ENCODE results near the gene TTBK1. TPM values are rescaled to one million over a fixed set of nuclear protein-coding genes. Genes with fewer than 3 reads are reported as not detected.

TTBK1 gene
- total RNA-seq, 1 experiment from 2014 or later, result 0.68 TPM

DNA sequence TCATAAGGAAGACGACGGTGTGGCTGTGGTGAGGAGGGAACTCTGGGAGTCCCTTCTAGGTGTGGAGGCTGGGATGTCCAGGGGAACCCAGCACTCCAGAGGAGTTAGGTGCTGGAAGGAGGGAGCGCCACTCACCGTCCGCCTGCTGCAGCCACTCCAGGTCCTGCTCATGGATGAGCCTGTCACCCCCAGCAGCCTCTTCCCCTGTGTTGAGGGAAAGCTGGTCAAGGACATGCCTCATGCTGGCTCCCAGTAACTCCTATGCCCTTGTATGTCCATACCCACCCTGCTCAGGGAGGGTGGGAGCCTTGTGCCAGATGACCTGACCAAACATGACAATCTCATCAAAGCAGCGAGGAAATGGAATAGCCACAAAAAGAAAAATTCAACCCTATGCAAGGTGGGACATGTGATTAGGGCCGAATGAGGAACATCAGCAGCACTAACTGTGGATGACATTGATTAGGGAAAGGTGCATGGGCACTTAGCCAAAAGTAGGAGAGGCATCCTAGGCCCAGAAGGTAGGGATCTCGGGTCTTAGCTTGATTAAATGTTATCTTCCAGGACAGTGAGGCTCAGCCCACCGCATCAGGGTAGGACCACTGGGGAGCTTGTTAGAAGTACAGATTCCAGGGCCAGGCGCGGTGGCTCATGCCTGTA is 17.0 kb upstream of the TTBK1 start:
- DNase-seq (ENCODE audit: low spot score) (no peak), ATAC-seq (no peak)
- CTCF ChIA-PET, result interaction anchor here (1.6 kb wide), 1 partner anchor 12 kb away, joined by 4 read pairs; no protein-coding TSS in a partner anchor
- no peak overlapping the region for H3K27ac Mint-ChIP-seq
- no peaks in the 10 kb centered on the region for H3K9me3 Mint-ChIP-seq
- H3K4me3 Mint-ChIP-seq, result no peak overlapping the region
- TF ChIP-seq, protein P1, sequence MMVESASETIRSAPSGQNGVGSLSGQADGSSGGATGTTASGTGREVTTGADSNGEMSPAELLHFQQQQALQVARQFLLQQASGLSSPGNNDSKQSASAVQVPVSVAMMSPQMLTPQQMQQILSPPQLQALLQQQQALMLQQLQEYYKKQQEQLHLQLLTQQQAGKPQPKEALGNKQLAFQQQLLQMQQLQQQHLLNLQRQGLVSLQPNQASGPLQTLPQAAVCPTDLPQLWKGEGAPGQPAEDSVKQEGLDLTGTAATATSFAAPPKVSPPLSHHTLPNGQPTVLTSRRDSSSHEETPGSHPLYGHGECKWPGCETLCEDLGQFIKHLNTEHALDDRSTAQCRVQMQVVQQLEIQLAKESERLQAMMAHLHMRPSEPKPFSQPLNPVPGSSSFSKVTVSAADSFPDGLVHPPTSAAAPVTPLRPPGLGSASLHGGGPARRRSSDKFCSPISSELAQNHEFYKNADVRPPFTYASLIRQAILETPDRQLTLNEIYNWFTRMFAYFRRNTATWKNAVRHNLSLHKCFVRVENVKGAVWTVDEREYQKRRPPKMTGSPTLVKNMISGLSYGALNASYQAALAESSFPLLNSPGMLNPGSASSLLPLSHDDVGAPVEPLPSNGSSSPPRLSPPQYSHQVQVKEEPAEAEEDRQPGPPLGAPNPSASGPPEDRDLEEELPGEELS (CRISPR knock-in tag; IDR thresholded peaks at IDR 0.05), result no peak
- TF ChIP-seq ZNF138 (CRISPR knock-in tag; conservative IDR thresholded peaks at IDR 0.05) (no peak), NR2C2 (CRISPR knock-in tag; IDR thresholded peaks at IDR 0.05) (no peak), ZNF396 (CRISPR knock-in tag; IDR thresholded peaks at IDR 0.05; ENCODE audit: borderline replicate concordance) (no peak), JUN (CRISPR knock-in tag; IDR thresholded peaks at IDR 0.05) (no peak), FOXP1 (CRISPR knock-in tag; IDR thresholded peaks at IDR 0.05; ENCODE audit: borderline replicate concordance) (no peak), NR1H2 (CRISPR knock-in tag; IDR thresholded peaks at IDR 0.05) (no peak), ZNF263 (CRISPR knock-in tag; IDR thresholded peaks at IDR 0.05; ENCODE audit: low read depth) (no peak)
- TF ChIP-seq, protein P2, sequence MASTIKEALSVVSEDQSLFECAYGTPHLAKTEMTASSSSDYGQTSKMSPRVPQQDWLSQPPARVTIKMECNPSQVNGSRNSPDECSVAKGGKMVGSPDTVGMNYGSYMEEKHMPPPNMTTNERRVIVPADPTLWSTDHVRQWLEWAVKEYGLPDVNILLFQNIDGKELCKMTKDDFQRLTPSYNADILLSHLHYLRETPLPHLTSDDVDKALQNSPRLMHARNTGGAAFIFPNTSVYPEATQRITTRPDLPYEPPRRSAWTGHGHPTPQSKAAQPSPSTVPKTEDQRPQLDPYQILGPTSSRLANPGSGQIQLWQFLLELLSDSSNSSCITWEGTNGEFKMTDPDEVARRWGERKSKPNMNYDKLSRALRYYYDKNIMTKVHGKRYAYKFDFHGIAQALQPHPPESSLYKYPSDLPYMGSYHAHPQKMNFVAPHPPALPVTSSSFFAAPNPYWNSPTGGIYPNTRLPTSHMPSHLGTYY (CRISPR knock-in tag; IDR thresholded peaks at IDR 0.05), result no peak
- peaks cover 27% of the 10 kb centered on the region for H3K27me3 Mint-ChIP-seq (ENCODE audit: low read depth)
- H3K4me1 Mint-ChIP-seq, result peaks cover 10% of the 10 kb centered on the region
- H3K36me3 Mint-ChIP-seq, result peaks cover 4% of the 10 kb centered on the region; the same call in 1 of the 2 replicates
- POLR2A ChIA-PET, result no interaction called here

DNA sequence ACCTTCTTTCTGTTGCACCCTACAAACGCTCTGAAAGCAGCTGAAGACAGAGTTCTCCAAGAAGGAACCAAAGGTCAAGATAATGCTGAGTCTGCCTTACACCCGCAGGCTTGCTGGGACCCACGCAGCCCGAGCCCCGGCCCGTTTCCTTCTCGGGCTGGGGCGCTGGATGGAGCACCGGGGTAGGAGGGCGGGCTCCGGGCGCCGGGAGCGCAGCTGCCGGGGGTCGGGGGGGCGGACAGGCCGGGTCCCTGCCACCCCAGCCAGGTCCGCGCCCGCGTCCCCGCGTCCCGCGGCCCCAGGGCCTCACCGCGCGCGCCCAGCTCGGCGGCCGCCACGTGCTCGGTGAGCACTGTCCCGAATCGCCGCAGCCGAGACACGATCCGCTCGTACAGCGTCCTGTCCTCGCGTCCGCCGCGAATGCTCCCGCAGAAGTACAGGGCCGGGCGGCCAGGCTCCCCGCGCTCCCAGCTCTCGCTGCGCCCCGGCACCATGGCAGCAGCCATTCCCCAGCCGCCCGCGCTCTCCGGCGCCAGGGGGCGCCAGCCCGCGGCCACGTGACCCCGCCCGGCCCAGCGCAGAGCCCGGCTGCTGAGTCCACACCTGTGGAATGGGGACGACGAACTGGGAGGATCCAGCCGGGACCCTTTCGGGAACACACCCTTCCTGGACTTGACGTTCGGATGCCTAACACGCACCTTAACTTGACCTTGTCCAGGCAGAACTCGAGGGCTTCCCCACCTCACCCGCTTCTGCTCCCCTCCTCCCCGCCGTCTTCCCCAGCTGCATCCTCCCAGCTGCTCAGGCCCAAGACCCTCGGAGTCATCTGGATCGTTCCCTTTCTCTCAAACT is 14.1 kb upstream of the TTBK1 start, which contains the start of gene DNPH1:
Gene DNPH1 (minus strand): TSS at position 531 of the 852 bp plus-strand sequence. CDS start 25 bp downstream, at position 506.
- ChIA-PET POLR2A (interaction anchor here (0.5 to 2.0 kb wide), 4 partner anchors 17 to 55 kb away, joined by 3 to 9 read pairs (median 6); partner anchors contain the start of gene CUL9), CTCF (interaction anchor here (0.6 to 2.4 kb wide), 64 partner anchors 9 to 297 kb away, joined by 3 to 47 read pairs (median 5); partner anchors contain the start of genes ABCC10, CRIP3, CUL7 and CUL9)
- peaks cover 8% of the 10 kb centered on the region for H3K4me1 Mint-ChIP-seq
- H3K27ac Mint-ChIP-seq, result no peak within 1 kb of the TSS
- H3K4me3 Mint-ChIP-seq, result peak within 1 kb of the TSS; percentile 75
- DNase-seq (ENCODE audit: low spot score), result peak; percentile 87
- peaks cover 4% of the 10 kb centered on the region; the same call in 1 of the 2 replicates for H3K36me3 Mint-ChIP-seq
- no peaks in the 10 kb centered on the region for H3K9me3 Mint-ChIP-seq
- ATAC-seq, result peak; percentile 94
- H3K27me3 Mint-ChIP-seq (ENCODE audit: low read depth), result peaks cover 42% of the 10 kb centered on the region
- TF ChIP-seq, protein P3, sequence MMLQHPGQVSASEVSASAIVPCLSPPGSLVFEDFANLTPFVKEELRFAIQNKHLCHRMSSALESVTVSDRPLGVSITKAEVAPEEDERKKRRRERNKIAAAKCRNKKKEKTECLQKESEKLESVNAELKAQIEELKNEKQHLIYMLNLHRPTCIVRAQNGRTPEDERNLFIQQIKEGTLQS (CRISPR knock-in tag; conservative IDR thresholded peaks at IDR 0.05), result no peak
- no peak for TF ChIP-seq NR2C2 (CRISPR knock-in tag; IDR thresholded peaks at IDR 0.05)
- TF ChIP-seq TP53 (CRISPR knock-in tag; IDR thresholded peaks at IDR 0.05), result no peak
- TF ChIP-seq, protein P4, sequence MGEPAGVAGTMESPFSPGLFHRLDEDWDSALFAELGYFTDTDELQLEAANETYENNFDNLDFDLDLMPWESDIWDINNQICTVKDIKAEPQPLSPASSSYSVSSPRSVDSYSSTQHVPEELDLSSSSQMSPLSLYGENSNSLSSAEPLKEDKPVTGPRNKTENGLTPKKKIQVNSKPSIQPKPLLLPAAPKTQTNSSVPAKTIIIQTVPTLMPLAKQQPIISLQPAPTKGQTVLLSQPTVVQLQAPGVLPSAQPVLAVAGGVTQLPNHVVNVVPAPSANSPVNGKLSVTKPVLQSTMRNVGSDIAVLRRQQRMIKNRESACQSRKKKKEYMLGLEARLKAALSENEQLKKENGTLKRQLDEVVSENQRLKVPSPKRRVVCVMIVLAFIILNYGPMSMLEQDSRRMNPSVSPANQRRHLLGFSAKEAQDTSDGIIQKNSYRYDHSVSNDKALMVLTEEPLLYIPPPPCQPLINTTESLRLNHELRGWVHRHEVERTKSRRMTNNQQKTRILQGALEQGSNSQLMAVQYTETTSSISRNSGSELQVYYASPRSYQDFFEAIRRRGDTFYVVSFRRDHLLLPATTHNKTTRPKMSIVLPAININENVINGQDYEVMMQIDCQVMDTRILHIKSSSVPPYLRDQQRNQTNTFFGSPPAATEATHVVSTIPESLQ (CRISPR knock-in tag; IDR thresholded peaks at IDR 0.05), result no peak
- TF ChIP-seq, protein P5, sequence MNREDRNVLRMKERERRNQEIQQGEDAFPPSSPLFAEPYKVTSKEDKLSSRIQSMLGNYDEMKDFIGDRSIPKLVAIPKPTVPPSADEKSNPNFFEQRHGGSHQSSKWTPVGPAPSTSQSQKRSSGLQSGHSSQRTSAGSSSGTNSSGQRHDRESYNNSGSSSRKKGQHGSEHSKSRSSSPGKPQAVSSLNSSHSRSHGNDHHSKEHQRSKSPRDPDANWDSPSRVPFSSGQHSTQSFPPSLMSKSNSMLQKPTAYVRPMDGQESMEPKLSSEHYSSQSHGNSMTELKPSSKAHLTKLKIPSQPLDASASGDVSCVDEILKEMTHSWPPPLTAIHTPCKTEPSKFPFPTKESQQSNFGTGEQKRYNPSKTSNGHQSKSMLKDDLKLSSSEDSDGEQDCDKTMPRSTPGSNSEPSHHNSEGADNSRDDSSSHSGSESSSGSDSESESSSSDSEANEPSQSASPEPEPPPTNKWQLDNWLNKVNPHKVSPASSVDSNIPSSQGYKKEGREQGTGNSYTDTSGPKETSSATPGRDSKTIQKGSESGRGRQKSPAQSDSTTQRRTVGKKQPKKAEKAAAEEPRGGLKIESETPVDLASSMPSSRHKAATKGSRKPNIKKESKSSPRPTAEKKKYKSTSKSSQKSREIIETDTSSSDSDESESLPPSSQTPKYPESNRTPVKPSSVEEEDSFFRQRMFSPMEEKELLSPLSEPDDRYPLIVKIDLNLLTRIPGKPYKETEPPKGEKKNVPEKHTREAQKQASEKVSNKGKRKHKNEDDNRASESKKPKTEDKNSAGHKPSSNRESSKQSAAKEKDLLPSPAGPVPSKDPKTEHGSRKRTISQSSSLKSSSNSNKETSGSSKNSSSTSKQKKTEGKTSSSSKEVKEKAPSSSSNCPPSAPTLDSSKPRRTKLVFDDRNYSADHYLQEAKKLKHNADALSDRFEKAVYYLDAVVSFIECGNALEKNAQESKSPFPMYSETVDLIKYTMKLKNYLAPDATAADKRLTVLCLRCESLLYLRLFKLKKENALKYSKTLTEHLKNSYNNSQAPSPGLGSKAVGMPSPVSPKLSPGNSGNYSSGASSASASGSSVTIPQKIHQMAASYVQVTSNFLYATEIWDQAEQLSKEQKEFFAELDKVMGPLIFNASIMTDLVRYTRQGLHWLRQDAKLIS (CRISPR knock-in tag; IDR thresholded peaks at IDR 0.05; ENCODE audit: borderline replicate concordance), result no peak
- peak; percentile 78 for TF ChIP-seq SP1 (CRISPR knock-in tag; conservative IDR thresholded peaks at IDR 0.05)
- TF ChIP-seq ZNF219 (CRISPR knock-in tag; IDR thresholded peaks at IDR 0.05; ENCODE audit: borderline replicate concordance), result peak; percentile 52; the same call in 1 of the 2 replicates
- TF ChIP-seq, protein P6, sequence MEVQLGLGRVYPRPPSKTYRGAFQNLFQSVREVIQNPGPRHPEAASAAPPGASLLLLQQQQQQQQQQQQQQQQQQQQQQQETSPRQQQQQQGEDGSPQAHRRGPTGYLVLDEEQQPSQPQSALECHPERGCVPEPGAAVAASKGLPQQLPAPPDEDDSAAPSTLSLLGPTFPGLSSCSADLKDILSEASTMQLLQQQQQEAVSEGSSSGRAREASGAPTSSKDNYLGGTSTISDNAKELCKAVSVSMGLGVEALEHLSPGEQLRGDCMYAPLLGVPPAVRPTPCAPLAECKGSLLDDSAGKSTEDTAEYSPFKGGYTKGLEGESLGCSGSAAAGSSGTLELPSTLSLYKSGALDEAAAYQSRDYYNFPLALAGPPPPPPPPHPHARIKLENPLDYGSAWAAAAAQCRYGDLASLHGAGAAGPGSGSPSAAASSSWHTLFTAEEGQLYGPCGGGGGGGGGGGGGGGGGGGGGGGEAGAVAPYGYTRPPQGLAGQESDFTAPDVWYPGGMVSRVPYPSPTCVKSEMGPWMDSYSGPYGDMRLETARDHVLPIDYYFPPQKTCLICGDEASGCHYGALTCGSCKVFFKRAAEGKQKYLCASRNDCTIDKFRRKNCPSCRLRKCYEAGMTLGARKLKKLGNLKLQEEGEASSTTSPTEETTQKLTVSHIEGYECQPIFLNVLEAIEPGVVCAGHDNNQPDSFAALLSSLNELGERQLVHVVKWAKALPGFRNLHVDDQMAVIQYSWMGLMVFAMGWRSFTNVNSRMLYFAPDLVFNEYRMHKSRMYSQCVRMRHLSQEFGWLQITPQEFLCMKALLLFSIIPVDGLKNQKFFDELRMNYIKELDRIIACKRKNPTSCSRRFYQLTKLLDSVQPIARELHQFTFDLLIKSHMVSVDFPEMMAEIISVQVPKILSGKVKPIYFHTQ (CRISPR knock-in tag; IDR thresholded peaks at IDR 0.05), result no peak
- TF ChIP-seq GTF2I (CRISPR knock-in tag; conservative IDR thresholded peaks at IDR 0.05), result no peak
- TF ChIP-seq, protein P7, sequence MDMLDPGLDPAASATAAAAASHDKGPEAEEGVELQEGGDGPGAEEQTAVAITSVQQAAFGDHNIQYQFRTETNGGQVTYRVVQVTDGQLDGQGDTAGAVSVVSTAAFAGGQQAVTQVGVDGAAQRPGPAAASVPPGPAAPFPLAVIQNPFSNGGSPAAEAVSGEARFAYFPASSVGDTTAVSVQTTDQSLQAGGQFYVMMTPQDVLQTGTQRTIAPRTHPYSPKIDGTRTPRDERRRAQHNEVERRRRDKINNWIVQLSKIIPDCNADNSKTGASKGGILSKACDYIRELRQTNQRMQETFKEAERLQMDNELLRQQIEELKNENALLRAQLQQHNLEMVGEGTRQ (CRISPR knock-in tag; IDR thresholded peaks at IDR 0.05), result peak; percentile 99

Data from WTC11 (cell line).